NCI-H69 (cell line): ENCODE measurements around the gene CSNK2A1.
A peak's percentile ranks its signal among the peaks of the same experiment; 100 is the strongest.
"Not testable (repeated sequence)": the region's sequence is repeated elsewhere in the genome, so short reads cannot be mapped to it uniquely, and the experiment has no call there.

Experiments
- DNase-seq: peaks from one replicate; lab custom pipeline; 2025; lab: John Stamatoyannopoulos, UW

The CSNK2A1 gene

GRCh38 chr20:454951-455350, 88.6 kb downstream of the CSNK2A1 start:
- no peak for DNase-seq

GRCh38 chr20:452021-452420, 91.6 kb downstream of the CSNK2A1 start:
- DNase-seq, result not testable (repeated sequence)

GRCh38 chr20:445514-446336, 97.9 kb downstream of the CSNK2A1 start:
- peak; percentile 33 for DNase-seq

GRCh38 chr20:444862-445426, 98.6 kb downstream of the CSNK2A1 start:
- DNase-seq, result no peak

- no peak for DNase-seq
Measured at GRCh38 chr20:444117-444516, 99.5 kb downstream of the CSNK2A1 start.

- DNase-seq, result no peak
Measured at GRCh38 chr20:443223-443775, 100.3 kb downstream of the CSNK2A1 start.

- DNase-seq, result no peak
Measured at GRCh38 chr20:440636-441035, 103.0 kb downstream of the CSNK2A1 start.

GRCh38 chr20:440148-440547, 103.4 kb downstream of the CSNK2A1 start:
- no peak for DNase-seq

- DNase-seq, result no peak
Measured at GRCh38 chr20:438571-439469, 104.8 kb downstream of the CSNK2A1 start.

GRCh38 chr20:437787-438486, 105.7 kb downstream of the CSNK2A1 start:
- no peak for DNase-seq

GRCh38 chr20:436476-436875, 107.1 kb downstream of the CSNK2A1 start:
- no peak for DNase-seq

- no peak for DNase-seq
Measured at GRCh38 chr20:435558-435957, 108.0 kb downstream of the CSNK2A1 start.

- DNase-seq, result no peak
Measured at GRCh38 chr20:434661-435419, 108.8 kb downstream of the CSNK2A1 start.

GRCh38 chr20:434221-434620, 109.4 kb downstream of the CSNK2A1 start:
- DNase-seq, result no peak

GRCh38 chr20:433300-433975, 110.2 kb downstream of the CSNK2A1 start:
- DNase-seq, result no peak

GRCh38 chr20:432677-433299, 110.8 kb downstream of the CSNK2A1 start:
- no peak for DNase-seq

- no peak for DNase-seq
Measured at GRCh38 chr20:432208-432607, 111.4 kb downstream of the CSNK2A1 start.

GRCh38 chr20:431012-431904, 112.3 kb downstream of the CSNK2A1 start:
- DNase-seq, result peak; percentile 79
